Activated T-cell treated with anti-CD3 and anti-CD28 coated beads, Interleukin-2, amount 50 U/mL, for 48 hours (primary cell): ENCODE data around the gene SEMA6B.
A peak's percentile ranks its signal among the peaks of the same experiment; 100 is the strongest.

Source experiments
- DNase-seq, 2 experiments: peaks; one replicate each; pipeline ENCODE4 v3.0.0-alpha.2; 2020

Gene SEMA6B

GRCh38 chr19:4523306-4524110, 36.0 kb downstream of the SEMA6B start:
- DNase-seq: peak; percentile 45 to 55

- no peak for DNase-seq
Observed at GRCh38 chr19:4522291-4523002, 37.0 kb downstream of the SEMA6B start.

GRCh38 chr19:4521888-4522242, 37.6 kb downstream of the SEMA6B start:
- DNase-seq: no peak

GRCh38 chr19:4521170-4521887, 38.2 kb downstream of the SEMA6B start:
- DNase-seq: no peak

GRCh38 chr19:4519521-4520277, 39.8 kb downstream of the SEMA6B start:
- DNase-seq: no peak

- DNase-seq: no peak
Observed at GRCh38 chr19:4519172-4519496, 40.4 kb downstream of the SEMA6B start.

- no peak for DNase-seq
Observed at GRCh38 chr19:4518345-4519171, 40.9 kb downstream of the SEMA6B start, which contains the start of gene PLIN4. Gene PLIN4 (minus strand): TSS chr19:4518486. CDS start chr19:4518272, 214 bp downstream.

- no peak for DNase-seq
Observed at GRCh38 chr19:4517451-4518057, 41.9 kb downstream of the SEMA6B start.

- DNase-seq: no peak
Observed at GRCh38 chr19:4516939-4517300, 42.6 kb downstream of the SEMA6B start.

GRCh38 chr19:4516199-4516938, 43.1 kb downstream of the SEMA6B start:
- DNase-seq: no peak

GRCh38 chr19:4515732-4516131, 43.8 kb downstream of the SEMA6B start:
- DNase-seq: no peak

- no peak for DNase-seq
Observed at GRCh38 chr19:4513248-4513647, 46.2 kb downstream of the SEMA6B start.

- DNase-seq: no peak
Observed at GRCh38 chr19:4512070-4512469, 47.4 kb downstream of the SEMA6B start.

- DNase-seq: no peak
Observed at GRCh38 chr19:4511300-4512054, 48.0 kb downstream of the SEMA6B start.

- no peak for DNase-seq
Observed at GRCh38 chr19:4510435-4511255, 48.8 kb downstream of the SEMA6B start.

- DNase-seq: no peak
Observed at GRCh38 chr19:4508698-4509097, 50.8 kb downstream of the SEMA6B start.

- no peak for DNase-seq
Observed at GRCh38 chr19:4507804-4508203, 51.7 kb downstream of the SEMA6B start.

- DNase-seq: no peak
Observed at GRCh38 chr19:4507150-4507452, 52.4 kb downstream of the SEMA6B start.

- DNase-seq: peak; percentile 26 to 28
Observed at GRCh38 chr19:4506449-4507149, 52.9 kb downstream of the SEMA6B start.
